Panc1 (cell line): ENCODE measurements around the gene COA8. TPM values are rescaled to one million over a fixed set of nuclear protein-coding genes. Genes with fewer than 3 reads are reported as not detected.

Experiments used
- ATAC-seq: fragments of 200-7000 bp; cut with Tn5 transposase; 2 replicates; pipeline ENCODE4 v1.9.1; 2020; ENCODE audit warnings: mild to moderate bottlenecking, moderate library complexity
- BruUV-seq: library from RNA; stranded (reverse); fragments of 400-500 nt; replicated peaks from 2 replicates; lab custom pipeline; 2021; lab: Mats Ljungman, UMichigan
- CTCF ChIA-PET: fragments of 300-600 bp; sonication (Branson Sonifier 250); formaldehyde crosslinking; loops from one replicate; lab custom pipeline; 2022; ENCODE audit warnings: antibody characterized with exemption; lab: Charles Lee
- POLR2A ChIA-PET: fragments of 300-600 bp; sonication (Branson Sonifier 250); formaldehyde crosslinking; loops from one replicate; lab custom pipeline; 2022; ENCODE audit warnings: antibody characterized with exemption; lab: Charles Lee
- DNase-seq: peaks from one replicate; pipeline ENCODE4 v3.0.0-alpha.2; 2010; ENCODE audit warnings: low read depth, low spot score
- H3K27ac ChIP-seq: 2 replicates; pipeline ENCODE4 v1.5.1; 2011; ENCODE audit warnings: mild to moderate bottlenecking, low read length, inconsistent platforms
- H3K27me3 ChIP-seq: fragments of 200-500 bp; sonication (Bioruptor generic); 2 replicates; pipeline ENCODE4 v1.6.0; 2014; ENCODE audit warnings: low read length, inconsistent platforms; ENCODE audit not compliant: control insufficient read depth, insufficient read depth
- H3K36me3 ChIP-seq: fragments of 200-500 bp; sonication (Bioruptor generic); 2 replicates; pipeline ENCODE4 v1.5.1; 2014; ENCODE audit warnings: inconsistent platforms, mild to moderate bottlenecking, low read length, moderate library complexity; ENCODE audit not compliant: control insufficient read depth, insufficient read depth
- H3K4me1 ChIP-seq: 2 replicates; pipeline ENCODE4 v1.5.1; 2011; ENCODE audit warnings: inconsistent platforms, mild to moderate bottlenecking, low read length, moderate library complexity; ENCODE audit not compliant: control insufficient read depth, insufficient read depth
- H3K4me3 ChIP-seq, 2 experiments: 2 replicates each; pipeline ENCODE4 v1.5.1; 2011 to 2012; ENCODE audit warnings: low read depth in 2 of 2, low read length in 2 of 2, mild to moderate bottlenecking in 2 of 2, inconsistent platforms in 1 of 2, moderate library complexity in 1 of 2
- H3K9me3 ChIP-seq: fragments of 200-500 bp; sonication (Bioruptor generic); 2 replicates; pipeline ENCODE4 v1.5.1; 2014; ENCODE audit warnings: low read depth, mild to moderate bottlenecking, inconsistent platforms, low read length, moderate library complexity; ENCODE audit not compliant: control insufficient read depth, insufficient read depth
- POLR2AphosphoS5 ChIP-seq: IDR thresholded peaks from 2 replicates; pipeline ENCODE4 v1.6.1; 2012; ENCODE audit warnings: mild to moderate bottlenecking, low read depth, low read length, moderate library complexity
- REST ChIP-seq, 2 experiments: IDR thresholded peaks; 2 replicates each; pipeline ENCODE4 v1.6.1; 2011 to 2012; ENCODE audit warnings: low read depth in 2 of 2, control low read depth in 1 of 2, low read length in 1 of 2, mild to moderate bottlenecking in 1 of 2, moderate library complexity in 1 of 2; ENCODE audit not compliant: insufficient read depth in 1 of 2
- SIN3A ChIP-seq: IDR thresholded peaks from 2 replicates; pipeline ENCODE4 v1.6.1; 2012; ENCODE audit warnings: low read depth, mild to moderate bottlenecking, low read length, moderate library complexity, borderline replicate concordance; ENCODE audit not compliant: insufficient read depth
- TCF7L2 ChIP-seq: IDR thresholded peaks from 2 replicates; pipeline ENCODE4 v1.6.1; 2011; ENCODE audit warnings: mild to moderate bottlenecking, low read depth, low read length, inconsistent platforms
- in situ Hi-C: cut with HindIII; loops from 2 replicates; pipeline ENCODE4 v1.10.0; 2016; ENCODE audit warnings: low sequenced_read_pairs, low pct_unique_long_range_greater_than_20kb
- intact Hi-C: fragments of 100-400 bp; cut with micrococcal nuclease; formaldehyde crosslinking; loops from one replicate; pipeline ENCODE4 v1.10.0; 2022; ENCODE audit not compliant: unreplicated experiment
- total RNA-seq: library from RNA; stranded (reverse); gene quantifications from one replicate; pipeline ENCODE4 v1.2.1, GENCODE V29; 2021; ENCODE audit not compliant: unreplicated experiment
- TF ChIP-seq, protein P1 (sequence below): fragments of 450-650 bp; IDR thresholded peaks from 2 replicates; pipeline ENCODE4 v1.5.1; 2017; ENCODE audit warnings: mild to moderate bottlenecking

Gene COA8
- total RNA-seq, 1 experiment from 2014 or later: 42.2 TPM

DNA sequence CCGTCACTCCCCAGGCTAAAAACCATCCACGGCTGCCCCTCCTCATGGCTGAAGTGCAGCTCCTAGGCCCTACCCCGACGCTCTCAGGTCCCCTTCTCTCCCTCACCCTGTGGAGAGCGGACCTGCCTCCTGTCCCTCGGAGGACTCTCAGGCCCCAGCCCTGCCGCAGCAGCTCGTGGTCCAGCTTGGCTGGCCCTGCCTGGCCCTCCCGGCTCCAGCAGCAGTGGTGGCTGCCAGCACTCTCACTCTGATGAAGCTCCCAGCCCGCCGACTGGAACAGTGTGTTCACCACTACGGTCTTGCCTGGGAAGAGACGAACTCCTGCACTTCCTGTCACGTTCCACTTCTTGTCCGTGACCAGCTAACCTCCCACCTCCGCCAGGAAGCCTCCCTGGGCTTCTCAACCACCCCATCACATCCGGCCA, 11.4 kb upstream of the COA8 start:
- H3K4me3 ChIP-seq: no peak overlapping the region
- CTCF ChIA-PET: interaction anchor here (0.7 to 1.1 kb wide), 2 partner anchors 33 to 261 kb away, joined by 3 to 4 read pairs; no protein-coding TSS in a partner anchor
- H3K27ac ChIP-seq: no peak overlapping the region; the same call in 1 of the 2 replicates
- DNase-seq (no peak), ATAC-seq (no peak)
- intact Hi-C loops (no loop called here), in situ Hi-C loops (no loop called here)
- H3K36me3 ChIP-seq: no peaks in the 10 kb centered on the region
- BruUV-seq: no TSS peak
- H3K9me3 ChIP-seq: no peaks in the 10 kb centered on the region
- POLR2A ChIA-PET: no interaction called here
- no peak for TF ChIP-seq REST (IDR thresholded peaks at IDR 0.05; ENCODE audit: insufficient read depth in 1 of 2, low read depth in 2 of 2, low read length in 1 of 2)
- no peak for TF ChIP-seq TCF7L2
- TF ChIP-seq, protein P1, sequence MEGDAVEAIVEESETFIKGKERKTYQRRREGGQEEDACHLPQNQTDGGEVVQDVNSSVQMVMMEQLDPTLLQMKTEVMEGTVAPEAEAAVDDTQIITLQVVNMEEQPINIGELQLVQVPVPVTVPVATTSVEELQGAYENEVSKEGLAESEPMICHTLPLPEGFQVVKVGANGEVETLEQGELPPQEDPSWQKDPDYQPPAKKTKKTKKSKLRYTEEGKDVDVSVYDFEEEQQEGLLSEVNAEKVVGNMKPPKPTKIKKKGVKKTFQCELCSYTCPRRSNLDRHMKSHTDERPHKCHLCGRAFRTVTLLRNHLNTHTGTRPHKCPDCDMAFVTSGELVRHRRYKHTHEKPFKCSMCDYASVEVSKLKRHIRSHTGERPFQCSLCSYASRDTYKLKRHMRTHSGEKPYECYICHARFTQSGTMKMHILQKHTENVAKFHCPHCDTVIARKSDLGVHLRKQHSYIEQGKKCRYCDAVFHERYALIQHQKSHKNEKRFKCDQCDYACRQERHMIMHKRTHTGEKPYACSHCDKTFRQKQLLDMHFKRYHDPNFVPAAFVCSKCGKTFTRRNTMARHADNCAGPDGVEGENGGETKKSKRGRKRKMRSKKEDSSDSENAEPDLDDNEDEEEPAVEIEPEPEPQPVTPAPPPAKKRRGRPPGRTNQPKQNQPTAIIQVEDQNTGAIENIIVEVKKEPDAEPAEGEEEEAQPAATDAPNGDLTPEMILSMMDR: no peak
- TF ChIP-seq SIN3A: no peak
- no peak for TF ChIP-seq POLR2AphosphoS5
- no peaks in the 10 kb centered on the region for H3K27me3 ChIP-seq
- peaks cover 30% of the 10 kb centered on the region for H3K4me1 ChIP-seq

DNA sequence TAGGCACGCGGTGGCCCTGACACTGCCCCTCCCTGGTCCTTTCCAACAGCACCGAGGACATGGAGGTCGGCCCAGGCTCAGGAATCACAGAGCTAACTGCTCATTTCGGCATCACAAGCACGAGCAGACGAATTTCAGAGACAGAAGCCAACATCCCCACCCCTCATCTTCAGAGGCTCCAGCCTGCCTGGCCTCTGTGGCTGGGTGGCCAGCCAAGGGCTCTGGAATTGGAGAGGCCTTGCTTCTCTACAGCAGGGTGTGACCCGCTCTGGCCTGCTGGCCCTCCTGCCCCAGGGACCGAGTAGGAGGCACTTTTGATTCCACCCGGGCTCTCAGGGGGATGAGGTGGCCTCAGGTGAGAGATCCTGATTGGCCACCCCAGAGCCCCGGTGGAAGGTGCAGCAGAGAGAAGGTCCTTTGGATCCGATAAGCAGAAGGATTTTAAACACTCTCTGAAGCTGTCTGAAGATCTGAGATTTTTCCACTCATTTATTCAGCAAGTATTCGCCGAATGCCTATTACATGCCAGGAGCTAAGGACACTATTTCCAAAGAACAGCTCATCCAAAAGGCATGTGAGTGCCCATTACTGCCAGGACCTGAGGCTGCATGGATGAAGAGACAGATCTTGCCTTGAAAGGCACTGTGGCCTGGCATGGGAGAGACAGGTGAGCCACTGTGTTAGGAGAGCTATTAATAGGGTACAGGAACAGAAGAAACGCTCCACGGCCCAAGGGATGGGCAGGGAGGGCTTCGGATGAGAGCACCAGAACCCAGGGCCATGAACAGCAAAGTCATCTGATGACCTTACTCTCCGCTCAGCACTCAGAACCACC, 10.5 kb upstream of the COA8 start:
- intact Hi-C loops: no loop called here
- TF ChIP-seq REST (IDR thresholded peaks at IDR 0.05; ENCODE audit: insufficient read depth in 1 of 2, low read depth in 2 of 2, low read length in 1 of 2): no peak
- no peak for TF ChIP-seq SIN3A
- no peak for TF ChIP-seq TCF7L2
- TF ChIP-seq POLR2AphosphoS5: no peak
- TF ChIP-seq, protein P1: no peak
- H3K9me3 ChIP-seq: no peaks in the 10 kb centered on the region
- POLR2A ChIA-PET: no interaction called here
- no peaks in the 10 kb centered on the region for H3K27me3 ChIP-seq
- CTCF ChIA-PET: interaction anchor here (0.7 to 1.1 kb wide), 2 partner anchors 34 to 260 kb away, joined by 3 to 4 read pairs; no protein-coding TSS in a partner anchor
- H3K4me1 ChIP-seq: peaks cover 36% of the 10 kb centered on the region
- DNase-seq (no peak), ATAC-seq (peak; percentile 44)
- H3K4me3 ChIP-seq: no peak overlapping the region
- no TSS peak for BruUV-seq
- in situ Hi-C loops: no loop called here
- peak overlapping the region; percentile 61 for H3K27ac ChIP-seq
- H3K36me3 ChIP-seq: no peaks in the 10 kb centered on the region
